ENCODE measurements around the gene C1RL.

- TF ChIP-seq, protein P1, sequence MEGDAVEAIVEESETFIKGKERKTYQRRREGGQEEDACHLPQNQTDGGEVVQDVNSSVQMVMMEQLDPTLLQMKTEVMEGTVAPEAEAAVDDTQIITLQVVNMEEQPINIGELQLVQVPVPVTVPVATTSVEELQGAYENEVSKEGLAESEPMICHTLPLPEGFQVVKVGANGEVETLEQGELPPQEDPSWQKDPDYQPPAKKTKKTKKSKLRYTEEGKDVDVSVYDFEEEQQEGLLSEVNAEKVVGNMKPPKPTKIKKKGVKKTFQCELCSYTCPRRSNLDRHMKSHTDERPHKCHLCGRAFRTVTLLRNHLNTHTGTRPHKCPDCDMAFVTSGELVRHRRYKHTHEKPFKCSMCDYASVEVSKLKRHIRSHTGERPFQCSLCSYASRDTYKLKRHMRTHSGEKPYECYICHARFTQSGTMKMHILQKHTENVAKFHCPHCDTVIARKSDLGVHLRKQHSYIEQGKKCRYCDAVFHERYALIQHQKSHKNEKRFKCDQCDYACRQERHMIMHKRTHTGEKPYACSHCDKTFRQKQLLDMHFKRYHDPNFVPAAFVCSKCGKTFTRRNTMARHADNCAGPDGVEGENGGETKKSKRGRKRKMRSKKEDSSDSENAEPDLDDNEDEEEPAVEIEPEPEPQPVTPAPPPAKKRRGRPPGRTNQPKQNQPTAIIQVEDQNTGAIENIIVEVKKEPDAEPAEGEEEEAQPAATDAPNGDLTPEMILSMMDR (IDR thresholded peaks at IDR 0.05 in 2 of 3, conservative IDR thresholded peaks at IDR 0.05 in 1 of 3; ENCODE audit: borderline replicate concordance in 1 of 3, insufficient read depth in 1 of 3, low read depth in 2 of 3, low read length in 2 of 3) = peak; percentile 69 to 96 (median 95); a peak in 5 of 6 replicates
- TF ChIP-seq POLR2A (IDR thresholded peaks at IDR 0.05; ENCODE audit: borderline replicate concordance, extremely low read depth, insufficient read depth, insufficient read length) (no peak), POLR2AphosphoS5 (IDR thresholded peaks at IDR 0.05; ENCODE audit: low read depth, low read length) (peak; percentile 77), REST (IDR thresholded peaks at IDR 0.05; ENCODE audit: low read depth) (no peak)
These were observed at the start of gene C1RL for GRCh38 chr12:7108796-7109571.
